SH-SY5Y (cell line): Measurements from ENCODE around the gene ADAM22.

ENCODE experiments used
- GATA2 ChIP-seq: IDR thresholded peaks from 2 replicates; pipeline ENCODE4 v1.6.1; 2011; ENCODE audit warnings: mild to moderate bottlenecking, low read depth, low read length
- GATA3 ChIP-seq: IDR thresholded peaks from 2 replicates; pipeline ENCODE4 v1.6.1; 2011; ENCODE audit warnings: low read depth, mild to moderate bottlenecking, low read length, moderate library complexity

The ADAM22 gene, protein sequence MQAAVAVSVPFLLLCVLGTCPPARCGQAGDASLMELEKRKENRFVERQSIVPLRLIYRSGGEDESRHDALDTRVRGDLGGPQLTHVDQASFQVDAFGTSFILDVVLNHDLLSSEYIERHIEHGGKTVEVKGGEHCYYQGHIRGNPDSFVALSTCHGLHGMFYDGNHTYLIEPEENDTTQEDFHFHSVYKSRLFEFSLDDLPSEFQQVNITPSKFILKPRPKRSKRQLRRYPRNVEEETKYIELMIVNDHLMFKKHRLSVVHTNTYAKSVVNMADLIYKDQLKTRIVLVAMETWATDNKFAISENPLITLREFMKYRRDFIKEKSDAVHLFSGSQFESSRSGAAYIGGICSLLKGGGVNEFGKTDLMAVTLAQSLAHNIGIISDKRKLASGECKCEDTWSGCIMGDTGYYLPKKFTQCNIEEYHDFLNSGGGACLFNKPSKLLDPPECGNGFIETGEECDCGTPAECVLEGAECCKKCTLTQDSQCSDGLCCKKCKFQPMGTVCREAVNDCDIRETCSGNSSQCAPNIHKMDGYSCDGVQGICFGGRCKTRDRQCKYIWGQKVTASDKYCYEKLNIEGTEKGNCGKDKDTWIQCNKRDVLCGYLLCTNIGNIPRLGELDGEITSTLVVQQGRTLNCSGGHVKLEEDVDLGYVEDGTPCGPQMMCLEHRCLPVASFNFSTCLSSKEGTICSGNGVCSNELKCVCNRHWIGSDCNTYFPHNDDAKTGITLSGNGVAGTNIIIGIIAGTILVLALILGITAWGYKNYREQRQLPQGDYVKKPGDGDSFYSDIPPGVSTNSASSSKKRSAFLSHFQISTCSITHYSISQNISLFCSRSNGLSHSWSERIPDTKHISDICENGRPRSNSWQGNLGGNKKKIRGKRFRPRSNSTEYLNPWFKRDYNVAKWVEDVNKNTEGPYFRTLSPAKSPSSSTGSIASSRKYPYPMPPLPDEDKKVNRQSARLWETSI

DNA sequence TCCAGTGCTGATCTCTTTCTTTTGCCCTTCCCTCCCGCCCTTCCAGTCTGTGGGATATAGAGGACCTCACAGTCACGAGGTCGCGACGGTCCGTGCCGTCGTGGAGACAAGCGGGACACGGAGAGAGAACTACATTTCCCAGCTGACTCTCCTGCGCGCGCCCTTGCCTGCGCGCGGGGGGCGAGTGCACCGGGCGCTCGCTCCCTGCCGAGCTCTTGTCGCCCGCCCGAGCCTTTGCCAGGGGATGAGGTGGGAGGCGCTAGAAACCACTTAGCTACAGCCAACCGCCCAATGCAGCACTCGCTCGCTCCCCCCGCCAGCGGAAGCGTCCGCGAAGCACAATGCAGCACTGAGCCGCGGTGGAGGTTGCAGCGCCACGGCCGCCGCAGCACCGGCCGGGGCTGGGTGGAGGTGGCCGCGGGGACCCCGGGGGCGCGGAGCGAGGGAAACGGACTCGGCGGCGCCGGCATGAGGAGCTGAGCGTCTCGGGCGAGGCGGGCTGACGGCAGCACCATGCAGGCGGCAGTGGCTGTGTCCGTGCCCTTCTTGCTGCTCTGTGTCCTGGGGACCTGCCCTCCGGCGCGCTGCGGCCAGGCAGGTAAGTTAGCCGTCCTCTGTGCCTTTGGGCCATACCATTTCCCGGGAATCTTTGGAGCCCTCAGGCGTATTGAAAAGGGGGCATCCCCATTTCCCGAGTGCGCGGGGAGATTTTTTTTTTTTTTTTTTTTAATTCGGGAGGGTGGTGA lies at the start of gene ADAM22:
ADAM22 (plus strand) TSS at position 299 of the 746 bp plus-strand sequence; CDS start at position 514, 215 bp downstream.
- TF ChIP-seq GATA3 (no peak), GATA2 (peak; percentile 6; the same call in 1 of the 2 replicates)

DNA sequence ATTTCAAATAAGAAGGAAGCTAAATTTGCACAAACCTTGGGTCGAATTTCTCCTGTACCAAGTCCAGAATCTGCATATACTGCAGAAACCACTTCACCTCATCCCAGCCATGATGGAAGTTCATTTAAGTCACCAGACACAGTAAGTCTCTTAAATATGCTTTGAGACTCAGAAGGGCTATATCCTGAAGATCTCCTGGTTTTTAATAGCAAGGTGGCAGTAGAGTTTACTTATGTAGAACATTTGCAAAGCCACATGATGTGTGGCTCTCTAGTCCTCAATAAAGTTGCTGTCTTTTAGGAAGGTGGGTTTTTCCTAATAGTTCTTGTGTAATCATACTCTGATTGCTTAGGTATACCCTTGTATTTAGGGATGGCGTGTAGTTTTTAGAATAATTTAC lies 49.0 kb upstream of the ADAM22 start:
- TF ChIP-seq GATA3: no peak
- TF ChIP-seq GATA2: no peak

DNA sequence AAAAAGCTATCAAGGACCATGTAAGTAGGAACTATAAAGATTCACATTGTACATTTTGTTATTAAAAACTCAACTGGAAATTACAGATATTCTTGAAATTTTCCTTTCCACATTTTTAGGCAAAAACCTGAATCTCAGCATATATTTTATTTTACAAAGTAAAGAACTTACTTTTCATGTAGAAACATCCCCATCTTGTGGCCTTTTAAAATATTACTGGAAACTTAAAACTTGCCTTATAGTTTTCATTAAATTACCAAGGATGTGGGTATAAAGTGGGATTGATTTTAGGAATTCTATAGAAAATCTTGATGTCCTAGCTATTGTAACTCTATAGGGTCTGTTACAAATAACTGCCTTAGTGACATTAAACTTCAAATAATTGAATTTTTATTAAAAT lies 47.2 kb upstream of the ADAM22 start:
- TF ChIP-seq GATA2 (no peak), GATA3 (no peak)

DNA sequence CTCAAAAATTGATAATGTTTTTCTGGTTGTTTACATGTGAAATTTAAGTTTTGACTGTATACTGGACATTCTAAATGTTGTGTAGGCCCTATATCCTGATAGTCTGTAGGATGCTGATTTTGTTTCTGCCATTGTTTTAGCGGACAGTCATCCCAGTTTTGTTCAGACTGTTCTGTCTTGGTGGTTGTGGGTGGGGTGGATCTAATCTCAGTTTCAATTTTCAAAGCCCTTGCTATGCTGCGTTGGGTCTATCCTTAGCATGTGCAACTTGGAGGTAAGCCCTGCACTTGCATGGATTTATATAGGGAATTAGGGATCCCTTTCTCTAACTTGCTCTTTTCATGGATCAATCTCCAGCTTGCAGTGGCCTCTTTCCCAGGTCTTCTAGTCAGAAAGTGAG lies 38.7 kb upstream of the ADAM22 start:
- no peak for TF ChIP-seq GATA2
- TF ChIP-seq GATA3: no peak

DNA sequence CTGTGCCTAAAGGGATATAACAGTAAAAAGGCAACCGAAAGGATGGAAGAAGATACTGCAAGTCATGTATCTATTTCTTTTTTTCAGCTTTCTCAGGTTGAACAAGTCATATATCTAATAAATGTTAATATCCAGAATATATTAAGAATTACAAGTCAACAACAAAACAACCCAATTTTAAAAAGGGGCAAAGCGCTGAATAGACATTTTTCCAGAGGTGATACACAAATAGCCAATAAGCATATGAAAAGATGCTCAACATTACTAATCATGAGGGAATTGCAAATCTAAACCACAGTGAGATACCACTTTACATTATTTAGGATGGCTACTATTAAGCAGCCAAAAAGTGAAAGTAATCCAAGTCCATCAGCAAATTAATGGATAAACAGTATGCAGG lies 34.8 kb upstream of the ADAM22 start:
- TF ChIP-seq GATA3 (no peak), GATA2 (no peak)

DNA sequence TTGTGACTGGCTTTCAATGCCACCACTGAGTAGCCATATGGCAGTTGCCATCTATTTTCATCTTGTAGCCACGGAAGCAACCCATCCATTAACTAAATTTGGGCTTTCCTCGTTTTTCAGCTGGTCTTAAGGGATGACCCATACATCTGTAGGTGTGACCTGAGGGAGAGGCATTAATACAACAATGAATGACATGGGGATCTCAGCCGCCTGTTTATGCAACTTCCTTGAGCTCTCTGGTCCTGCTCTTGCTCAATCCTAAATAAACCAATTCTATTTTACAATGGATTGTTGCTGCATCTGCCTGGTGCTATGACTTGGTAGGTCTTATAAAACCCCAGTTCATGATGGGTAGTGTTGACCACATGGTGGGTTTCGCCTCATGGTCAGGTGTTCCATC lies 21.9 kb upstream of the ADAM22 start:
- TF ChIP-seq GATA2 (no peak), GATA3 (no peak)

DNA sequence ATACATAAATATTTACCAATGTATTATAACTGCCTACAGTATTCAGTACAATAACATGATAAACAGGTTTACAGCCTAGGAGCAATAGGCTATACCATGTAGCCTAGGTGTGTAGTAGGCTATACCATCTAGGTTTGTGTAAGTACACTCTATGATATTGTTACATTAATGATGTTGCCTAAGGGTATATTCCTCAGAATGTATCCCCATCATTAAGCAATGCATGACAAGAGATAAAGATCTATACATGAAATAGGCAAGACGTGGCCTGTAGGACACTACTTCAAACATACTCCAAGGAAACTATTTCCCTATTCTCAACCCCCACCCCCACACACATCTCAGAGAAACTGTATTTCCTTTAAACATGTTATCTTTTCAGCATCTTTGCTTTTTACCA lies 15.3 kb upstream of the ADAM22 start:
- TF ChIP-seq GATA2 (0 out of 2 replicates have a peak, but pooled peaks have one; percentile 13), GATA3 (peak; percentile 61)

DNA sequence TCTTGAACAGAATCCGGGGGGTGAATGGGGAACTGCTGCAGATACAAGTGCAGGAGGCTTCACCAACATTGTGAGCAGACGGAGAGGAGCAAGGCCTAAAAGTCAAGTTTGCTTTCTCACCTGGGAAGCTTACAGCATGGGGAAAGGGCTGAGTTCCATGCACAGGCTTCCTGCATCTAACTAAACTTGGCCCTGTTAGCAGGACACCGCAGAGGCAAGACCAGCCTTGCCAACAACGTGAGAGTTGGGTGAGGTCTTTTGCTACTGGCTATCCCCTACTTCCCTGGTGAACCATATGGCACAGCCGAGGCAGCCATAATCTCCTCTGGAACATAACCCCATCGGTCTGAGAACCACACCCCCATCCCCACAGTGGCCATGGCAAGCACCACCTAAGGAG lies 14.2 kb upstream of the ADAM22 start:
- no peak for TF ChIP-seq GATA2
- TF ChIP-seq GATA3: no peak

DNA sequence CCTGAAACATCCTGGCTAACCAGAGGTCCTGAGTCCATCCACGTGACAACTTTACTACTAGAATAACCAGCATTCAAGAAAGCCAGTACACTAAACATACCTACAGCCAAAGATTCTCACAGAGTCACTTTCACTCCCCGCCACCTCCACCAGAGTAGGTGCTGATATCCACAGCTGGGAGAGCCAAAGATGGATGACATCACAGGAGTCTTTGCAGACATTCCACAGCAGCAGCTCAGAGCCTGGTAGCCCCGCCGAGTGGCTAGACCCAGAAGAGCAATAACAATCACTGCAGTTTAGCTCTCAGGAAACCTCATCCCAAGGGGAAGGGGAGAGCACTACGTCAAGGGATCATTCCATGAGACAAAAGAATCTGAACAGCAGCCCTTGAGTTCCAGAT lies 13.5 kb upstream of the ADAM22 start:
- TF ChIP-seq GATA3 (no peak), GATA2 (no peak)

DNA sequence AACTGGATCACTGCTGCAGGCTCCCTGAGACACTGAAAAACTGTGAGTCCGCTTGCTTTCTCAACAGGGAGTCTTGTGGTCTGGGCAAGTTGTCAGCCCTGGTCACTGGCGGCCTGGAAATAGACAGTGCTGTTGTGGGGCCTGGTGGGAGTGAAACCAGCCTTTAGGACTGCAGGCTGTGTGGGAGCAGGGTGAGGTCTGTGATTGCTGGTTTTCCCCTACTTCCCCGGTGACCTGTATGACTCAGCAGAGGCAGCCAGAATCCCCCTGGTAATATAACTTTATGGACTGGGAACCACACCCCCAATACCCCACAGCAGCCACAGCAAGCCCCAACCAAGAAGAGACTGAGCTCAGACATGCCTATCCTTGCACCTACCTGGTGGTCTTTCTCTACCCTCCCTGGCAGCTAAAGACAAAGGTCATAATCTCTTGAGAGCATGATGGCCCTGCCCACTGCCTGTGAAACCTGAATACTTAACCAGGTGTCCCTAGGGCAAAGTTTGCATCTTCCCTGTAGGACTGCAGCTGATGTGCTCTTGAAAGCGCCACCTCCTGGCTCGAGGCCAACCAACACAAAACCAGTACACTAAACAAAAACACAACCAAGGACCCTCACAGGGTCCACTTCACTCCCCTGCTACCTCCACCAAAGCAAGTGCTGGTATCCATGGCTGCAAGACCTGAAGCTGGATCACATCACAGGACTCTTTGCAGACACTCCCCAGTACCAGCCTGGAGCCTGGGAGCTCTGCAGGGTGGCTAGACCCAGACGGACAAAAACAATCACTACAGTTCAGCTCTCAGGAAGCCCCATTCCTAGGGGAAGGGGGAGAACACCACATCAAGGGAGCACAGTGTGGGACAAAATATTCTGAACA lies 7.2 kb upstream of the ADAM22 start:
- no peak for TF ChIP-seq GATA3
- TF ChIP-seq GATA2: no peak

DNA sequence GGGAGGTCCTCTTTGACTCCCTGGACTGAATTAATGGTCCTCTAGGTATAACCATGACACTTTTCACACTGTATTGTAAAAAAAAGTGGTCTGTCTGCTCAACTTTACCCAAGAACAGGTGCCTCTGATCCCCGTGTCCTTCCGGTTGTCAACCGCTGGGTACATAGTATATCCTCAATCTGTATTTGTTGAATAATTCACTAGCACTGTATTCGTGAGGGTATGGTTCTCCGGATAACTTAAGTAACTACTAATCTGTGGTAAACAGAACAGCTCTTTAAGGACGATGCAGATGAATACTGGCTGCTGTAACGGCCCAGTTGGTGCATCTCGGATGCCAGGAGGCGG lies 472 bp upstream of the ADAM22 start:
- TF ChIP-seq GATA2: no peak
- no peak for TF ChIP-seq GATA3

DNA sequence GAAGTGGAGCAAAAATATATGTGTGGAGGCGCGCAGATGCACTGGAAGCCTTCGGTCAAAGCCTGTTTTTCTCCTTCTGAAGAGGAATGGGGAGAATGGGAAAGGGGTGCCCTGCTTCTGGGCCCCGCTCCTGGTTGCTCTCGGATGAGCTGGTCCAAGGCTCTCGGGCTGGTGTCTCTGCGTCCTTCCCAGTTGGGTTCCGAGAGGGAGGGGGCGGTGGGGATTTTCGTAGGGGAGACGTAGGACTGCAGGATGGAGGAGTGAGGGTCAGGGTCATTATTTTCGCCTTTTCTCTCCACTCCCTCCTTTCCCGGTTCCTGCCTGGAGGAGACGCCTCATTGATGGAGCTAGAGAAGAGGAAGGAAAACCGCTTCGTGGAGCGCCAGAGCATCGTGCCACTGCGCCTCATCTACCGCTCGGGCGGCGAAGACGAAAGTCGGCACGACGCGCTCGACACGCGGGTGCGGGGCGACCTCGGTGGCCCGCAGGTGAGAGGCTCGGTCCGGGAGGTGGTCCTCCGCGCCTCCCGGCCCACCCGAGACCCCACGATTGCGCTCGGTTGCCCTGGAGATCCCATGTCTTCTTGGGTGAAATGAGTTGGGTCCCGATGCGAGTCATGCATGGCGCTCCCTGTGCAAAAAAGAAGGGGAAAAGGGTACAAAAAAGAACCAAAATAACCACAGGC lies 790 bp downstream of the ADAM22 start:
- TF ChIP-seq GATA3: no peak
- TF ChIP-seq GATA2: no peak

DNA sequence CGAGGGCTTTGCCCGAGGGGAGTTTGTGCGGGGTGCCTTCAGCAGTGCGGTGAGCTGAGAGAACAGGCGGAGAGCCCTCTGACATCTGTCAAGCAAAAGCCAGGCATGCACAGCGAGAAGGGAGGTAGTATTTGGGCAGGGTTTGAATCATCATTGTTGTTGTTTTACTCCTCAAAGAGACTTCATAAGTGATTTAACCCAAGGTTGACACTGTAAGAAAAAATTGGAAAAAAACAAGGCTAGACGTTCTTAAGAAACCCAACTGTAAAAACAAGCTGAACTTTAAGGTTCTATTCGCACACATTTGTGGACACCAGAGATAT lies 1.3 kb downstream of the ADAM22 start:
- TF ChIP-seq GATA2 (no peak), GATA3 (no peak)

DNA sequence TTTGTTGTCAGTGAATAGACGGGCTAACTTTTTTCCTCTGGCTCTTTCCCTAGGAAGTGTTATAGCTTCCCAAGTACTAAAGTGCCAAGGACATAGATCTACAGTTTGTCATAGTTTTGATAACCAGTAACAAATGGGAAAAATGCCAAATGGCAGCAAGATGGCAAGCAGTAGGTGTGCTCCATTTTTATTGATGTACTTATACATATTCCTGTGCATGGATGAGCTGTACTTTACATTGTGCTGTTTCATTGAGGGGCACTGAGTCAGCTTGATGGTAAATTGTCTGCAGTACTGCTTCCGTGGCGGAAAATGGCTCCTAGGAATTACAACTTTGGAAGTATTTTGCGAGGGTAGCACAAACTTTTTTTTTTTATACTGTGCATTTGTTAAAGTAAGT lies 7.1 kb downstream of the ADAM22 start:
- TF ChIP-seq GATA2 (no peak), GATA3 (no peak)
